Activated CD4-positive, alpha-beta memory T cell treated with anti-CD3 and anti-CD28 coated beads, Interleukin-2, amount 10 ng/mL, durations not matched to agents 7 days and 5 days (primary cell): Measurements from ENCODE around the gene SEC61B. TPM values are rescaled to one million over a fixed set of nuclear protein-coding genes. Genes with fewer than 3 reads are reported as not detected.

ENCODE experiments used
- CTCF ChIA-PET: fragments of 350-600 bp; sonication (Branson Sonifier 250); formaldehyde crosslinking; loops from one replicate; lab custom pipeline; 2021; ENCODE audit warnings: antibody characterized with exemption, inconsistent platforms; lab: Charles Lee
- POLR2A ChIA-PET: fragments of 350-600 bp; sonication (Branson Sonifier 250); formaldehyde crosslinking; loops from one replicate; lab custom pipeline; 2021; ENCODE audit warnings: antibody characterized with exemption; lab: Charles Lee
- DNase-seq: peaks from one replicate; pipeline ENCODE4 v3.0.0-alpha.2; 2020
- H3K27ac Mint-ChIP-seq: one replicate; pipeline ENCODE4 v1.8.0; 2021; ENCODE audit warnings: mild to moderate bottlenecking, mixed read lengths
- H3K27me3 Mint-ChIP-seq: one replicate; pipeline ENCODE4 v1.8.0; 2021; ENCODE audit warnings: mixed read lengths
- H3K36me3 Mint-ChIP-seq: one replicate; pipeline ENCODE4 v1.8.0; 2021; ENCODE audit warnings: low read depth, mixed read lengths
- H3K4me1 Mint-ChIP-seq: one replicate; pipeline ENCODE4 v1.8.0; 2021; ENCODE audit warnings: mixed read lengths
- H3K4me3 Mint-ChIP-seq: one replicate; pipeline ENCODE4 v1.8.0; 2021; ENCODE audit warnings: mild to moderate bottlenecking, mixed read lengths
- H3K9me3 Mint-ChIP-seq: one replicate; pipeline ENCODE4 v1.8.0; 2021; ENCODE audit warnings: mixed read lengths
- total RNA-seq, 2 experiments: library from RNA; stranded (reverse); gene quantifications; one replicate each; pipeline ENCODE4 v1.2.3, GENCODE V29; 2021

The SEC61B gene
- total RNA-seq, 2 experiments from 2014 or later = 148 to 165 TPM

DNA sequence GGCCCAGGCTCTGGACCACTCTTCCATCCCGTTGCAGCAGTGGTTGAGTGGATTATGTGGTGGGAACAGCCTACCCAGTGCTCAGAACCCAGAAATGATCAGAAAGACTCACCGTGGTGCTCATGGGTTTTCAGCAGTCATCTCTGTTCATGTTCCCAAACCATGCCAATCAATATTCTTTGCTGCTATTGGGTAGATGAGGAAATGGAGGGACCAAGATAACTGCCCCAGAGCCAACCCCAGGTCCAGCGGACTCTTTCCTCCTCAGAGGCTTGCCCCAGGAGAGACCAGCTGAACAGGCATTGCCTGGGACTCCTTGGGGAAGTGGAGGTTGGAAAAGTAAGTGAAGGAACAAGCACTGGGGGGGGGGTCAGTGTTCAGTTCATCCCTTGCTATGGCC lies 38.5 kb upstream of the SEC61B start:
- Mint-ChIP-seq H3K27ac (no peak overlapping the region), H3K4me3 (no peak overlapping the region), H3K4me1 (peaks cover 45% of the 10 kb centered on the region), H3K9me3 (no peaks in the 10 kb centered on the region), H3K36me3 (no peaks in the 10 kb centered on the region), H3K27me3 (peaks cover 7% of the 10 kb centered on the region)
- CTCF ChIA-PET = interaction anchor here (0.6 to 6.0 kb wide), 8 partner anchors 8 to 1141 kb away, joined by 3 to 38 read pairs (median 6); partner anchors contain the start of genes ALG2 and SEC61B
- DNase-seq = no peak
- POLR2A ChIA-PET = interaction anchor here (1.4 kb wide), 1 partner anchor 126 kb away, joined by 3 read pairs; no protein-coding TSS in a partner anchor

DNA sequence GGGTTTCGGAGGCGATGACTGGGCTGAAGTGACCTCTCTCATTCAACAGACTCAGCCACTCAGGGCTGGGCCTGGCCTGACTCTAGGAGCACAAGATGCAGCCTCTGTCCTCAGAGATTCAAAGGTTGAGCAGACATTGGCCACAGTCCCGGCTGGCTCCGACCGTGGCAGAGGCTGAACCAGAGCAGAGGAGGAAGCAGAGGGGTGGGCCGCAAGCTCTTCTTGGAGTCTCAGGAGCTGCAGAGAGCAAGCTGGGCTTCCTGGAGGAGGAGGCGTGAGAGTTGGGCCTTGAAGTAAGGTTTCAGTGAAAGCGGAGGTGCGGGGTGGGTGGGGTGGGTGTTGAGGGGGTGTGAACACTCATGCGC lies 38.0 kb upstream of the SEC61B start:
- ChIA-PET POLR2A (no interaction called here), CTCF (interaction anchor here (0.7 to 6.0 kb wide), 18 partner anchors 8 to 1141 kb away, joined by 3 to 38 read pairs (median 5); partner anchors contain the start of genes ALG2 and SEC61B)
- peaks cover 45% of the 10 kb centered on the region for H3K4me1 Mint-ChIP-seq
- no peaks in the 10 kb centered on the region for H3K36me3 Mint-ChIP-seq
- no peak overlapping the region for H3K4me3 Mint-ChIP-seq
- H3K9me3 Mint-ChIP-seq = no peaks in the 10 kb centered on the region
- no peak for DNase-seq
- peaks cover 8% of the 10 kb centered on the region for H3K27me3 Mint-ChIP-seq
- no peak overlapping the region for H3K27ac Mint-ChIP-seq

DNA sequence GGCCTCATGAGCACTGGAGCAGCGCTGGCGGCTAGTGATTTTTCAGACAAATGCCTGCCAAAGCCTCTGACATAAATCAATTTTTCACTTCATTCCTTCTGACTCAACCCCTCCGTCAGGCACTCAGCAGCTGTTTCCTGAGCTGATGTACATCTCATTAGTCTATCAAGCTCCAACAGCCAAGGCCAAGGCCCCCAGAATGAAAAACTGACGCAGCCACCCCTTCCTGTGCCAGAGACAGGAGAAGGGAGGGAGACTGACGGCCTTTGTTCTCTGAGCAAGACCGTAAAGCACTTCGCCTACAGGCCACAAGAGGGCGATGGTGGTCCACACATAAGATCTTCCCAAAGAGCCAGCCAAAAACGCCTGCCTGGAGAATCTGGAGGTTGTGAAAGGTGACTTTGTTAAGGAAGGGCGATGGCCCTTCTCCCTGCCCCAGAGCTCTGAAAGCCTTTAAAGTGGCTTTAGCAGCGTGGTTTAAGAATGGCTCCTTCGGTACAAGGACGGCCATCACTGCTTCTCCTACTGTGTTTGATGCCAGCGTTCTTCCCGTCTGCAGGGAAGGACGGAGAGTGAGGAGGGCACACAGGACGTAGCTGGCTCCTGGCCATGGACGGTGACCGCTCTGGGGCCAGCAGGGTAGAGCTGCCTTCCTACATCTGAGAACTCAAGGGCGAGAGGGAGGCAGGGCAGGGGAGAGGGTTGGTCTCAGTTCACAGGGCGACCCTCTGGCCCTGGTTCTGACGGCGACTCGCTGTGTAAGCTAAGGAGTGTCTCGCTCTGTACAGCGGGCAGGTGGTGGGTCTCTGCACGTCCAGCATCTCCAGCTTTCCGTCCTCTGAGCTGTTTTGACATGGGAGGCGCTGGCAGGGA lies 37.4 kb upstream of the SEC61B start:
- Mint-ChIP-seq H3K27me3 (peaks cover 14% of the 10 kb centered on the region), H3K36me3 (no peaks in the 10 kb centered on the region), H3K9me3 (no peaks in the 10 kb centered on the region), H3K27ac (no peak overlapping the region), H3K4me1 (peaks cover 40% of the 10 kb centered on the region), H3K4me3 (no peak overlapping the region)
- ChIA-PET POLR2A (interaction anchor here (2.4 kb wide), 1 partner anchor 13 kb away, joined by 6 read pairs; no protein-coding TSS in a partner anchor), CTCF (interaction anchor here (0.7 to 6.0 kb wide), 24 partner anchors 9 to 1140 kb away, joined by 3 to 38 read pairs (median 5); partner anchors contain the start of genes ALG2 and SEC61B)
- peak; percentile 78 for DNase-seq

DNA sequence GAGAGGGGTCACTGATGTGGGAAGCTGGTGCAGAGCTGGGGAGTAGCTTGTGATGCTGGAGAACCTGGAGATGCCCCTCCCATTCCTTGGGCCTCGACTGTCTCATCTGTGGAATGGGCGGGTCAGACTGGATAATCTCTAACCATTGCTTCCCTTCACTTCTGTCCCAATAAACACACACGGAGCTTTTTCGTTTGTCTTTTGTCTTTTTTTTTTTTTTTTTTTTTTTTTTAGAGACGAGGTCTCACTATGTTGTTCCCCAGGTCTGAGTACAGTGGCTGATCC lies 36.8 kb upstream of the SEC61B start:
- Mint-ChIP-seq H3K27ac (no peak overlapping the region), H3K4me1 (peaks cover 37% of the 10 kb centered on the region), H3K36me3 (no peaks in the 10 kb centered on the region), H3K9me3 (no peaks in the 10 kb centered on the region), H3K4me3 (no peak overlapping the region), H3K27me3 (peaks cover 14% of the 10 kb centered on the region)
- CTCF ChIA-PET = interaction anchor here (0.6 to 6.0 kb wide), 22 partner anchors 9 to 1140 kb away, joined by 3 to 38 read pairs (median 5); partner anchors contain the start of genes ALG2 and SEC61B
- no peak for DNase-seq
- POLR2A ChIA-PET = interaction anchor here (2.3 to 2.4 kb wide), 2 partner anchors 12 to 37 kb away, joined by 6 to 8 read pairs; partner anchors contain the start of genes ALG2 and SEC61B

DNA sequence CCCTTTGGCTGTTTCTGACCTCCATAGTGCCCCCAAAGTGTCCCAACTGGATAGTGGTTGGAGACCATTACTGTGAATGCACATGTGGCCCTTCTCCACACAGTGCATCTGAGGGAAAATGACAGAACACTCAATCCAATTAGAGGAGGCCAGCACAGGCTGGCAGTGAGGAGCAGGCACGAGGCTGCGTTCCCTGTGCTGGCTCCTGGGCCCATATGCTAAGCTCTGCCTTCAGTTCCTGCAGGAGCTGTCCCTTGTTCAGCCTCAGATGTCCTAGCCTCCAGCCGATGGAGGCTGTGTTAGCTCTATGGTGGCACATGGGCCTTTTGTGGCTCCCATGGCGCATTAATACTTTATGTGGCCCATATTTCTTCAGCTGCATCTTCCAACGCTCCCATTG lies 36.1 kb upstream of the SEC61B start:
- H3K9me3 Mint-ChIP-seq = no peaks in the 10 kb centered on the region
- H3K27ac Mint-ChIP-seq = no peak overlapping the region
- H3K36me3 Mint-ChIP-seq = no peaks in the 10 kb centered on the region
- peaks cover 20% of the 10 kb centered on the region for H3K27me3 Mint-ChIP-seq
- DNase-seq = no peak
- peaks cover 31% of the 10 kb centered on the region for H3K4me1 Mint-ChIP-seq
- no peak overlapping the region for H3K4me3 Mint-ChIP-seq
- CTCF ChIA-PET = interaction anchor here (0.6 to 6.0 kb wide), 11 partner anchors 11 to 1139 kb away, joined by 3 to 38 read pairs (median 4); partner anchors contain the start of genes ALG2 and SEC61B
- POLR2A ChIA-PET = interaction anchor here (2.3 to 2.4 kb wide), 2 partner anchors 11 to 36 kb away, joined by 6 to 8 read pairs; partner anchors contain the start of genes ALG2 and SEC61B

DNA sequence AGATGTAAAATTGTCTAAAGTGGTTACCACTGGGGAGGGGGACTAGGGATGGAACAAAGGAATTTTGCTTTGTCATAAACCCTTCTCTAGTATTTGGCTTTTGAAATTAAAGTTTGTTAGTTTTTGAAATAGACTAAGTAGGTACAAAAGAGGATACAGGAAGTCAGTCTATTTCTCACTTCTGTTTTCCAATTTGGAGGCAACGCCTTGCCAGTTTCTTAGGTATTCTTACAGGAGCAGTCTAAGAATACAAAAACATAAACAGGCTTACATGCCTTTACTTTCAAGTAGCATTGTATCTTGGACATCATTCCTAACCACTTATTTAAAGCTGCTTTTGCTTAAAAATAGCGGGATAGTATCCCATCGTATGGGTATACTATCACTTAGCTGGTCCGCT lies 34.8 kb upstream of the SEC61B start:
- peaks cover 29% of the 10 kb centered on the region for H3K27me3 Mint-ChIP-seq
- ChIA-PET POLR2A (interaction anchor here (2.3 kb wide), 1 partner anchor 35 kb away, joined by 8 read pairs; the partner anchor contains the start of genes ALG2 and SEC61B), CTCF (interaction anchor here (1.0 to 4.2 kb wide), 5 partner anchors 10 to 1138 kb away, joined by 3 to 34 read pairs (median 5); no protein-coding TSS in a partner anchor)
- H3K36me3 Mint-ChIP-seq = no peaks in the 10 kb centered on the region
- H3K27ac Mint-ChIP-seq = no peak overlapping the region
- no peak for DNase-seq
- no peak overlapping the region for H3K4me3 Mint-ChIP-seq
- peaks cover 18% of the 10 kb centered on the region for H3K4me1 Mint-ChIP-seq
- no peaks in the 10 kb centered on the region for H3K9me3 Mint-ChIP-seq

DNA sequence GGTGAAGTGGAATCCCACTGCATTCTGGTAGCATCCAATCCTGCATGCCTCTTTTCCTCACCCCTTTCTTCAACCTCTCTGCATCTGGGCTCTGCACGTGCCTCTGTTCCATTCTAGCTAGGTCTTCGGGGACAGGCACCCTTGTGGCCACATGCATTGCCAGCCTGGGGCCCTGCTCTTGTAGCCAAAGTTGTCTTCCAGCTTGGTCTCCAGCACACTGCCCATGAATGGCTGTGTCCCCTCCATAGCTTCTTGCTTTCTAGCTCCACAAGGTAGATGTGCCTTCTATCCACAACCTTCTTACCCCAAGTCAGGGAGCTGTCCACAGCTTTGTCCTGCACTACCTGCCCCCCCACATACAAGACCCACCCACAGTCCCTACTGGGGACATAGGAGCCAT lies 32.9 kb upstream of the SEC61B start:
- DNase-seq = no peak
- ChIA-PET POLR2A (no interaction called here), CTCF (interaction anchor here (1.1 to 1.8 kb wide), 2 partner anchors 42 to 214 kb away, joined by 3 to 5 read pairs; no protein-coding TSS in a partner anchor)
- no peaks in the 10 kb centered on the region for H3K9me3 Mint-ChIP-seq
- H3K4me3 Mint-ChIP-seq = no peak overlapping the region
- H3K4me1 Mint-ChIP-seq = peaks cover 12% of the 10 kb centered on the region
- H3K27ac Mint-ChIP-seq = no peak overlapping the region
- H3K27me3 Mint-ChIP-seq = peaks cover 38% of the 10 kb centered on the region
- H3K36me3 Mint-ChIP-seq = no peaks in the 10 kb centered on the region

DNA sequence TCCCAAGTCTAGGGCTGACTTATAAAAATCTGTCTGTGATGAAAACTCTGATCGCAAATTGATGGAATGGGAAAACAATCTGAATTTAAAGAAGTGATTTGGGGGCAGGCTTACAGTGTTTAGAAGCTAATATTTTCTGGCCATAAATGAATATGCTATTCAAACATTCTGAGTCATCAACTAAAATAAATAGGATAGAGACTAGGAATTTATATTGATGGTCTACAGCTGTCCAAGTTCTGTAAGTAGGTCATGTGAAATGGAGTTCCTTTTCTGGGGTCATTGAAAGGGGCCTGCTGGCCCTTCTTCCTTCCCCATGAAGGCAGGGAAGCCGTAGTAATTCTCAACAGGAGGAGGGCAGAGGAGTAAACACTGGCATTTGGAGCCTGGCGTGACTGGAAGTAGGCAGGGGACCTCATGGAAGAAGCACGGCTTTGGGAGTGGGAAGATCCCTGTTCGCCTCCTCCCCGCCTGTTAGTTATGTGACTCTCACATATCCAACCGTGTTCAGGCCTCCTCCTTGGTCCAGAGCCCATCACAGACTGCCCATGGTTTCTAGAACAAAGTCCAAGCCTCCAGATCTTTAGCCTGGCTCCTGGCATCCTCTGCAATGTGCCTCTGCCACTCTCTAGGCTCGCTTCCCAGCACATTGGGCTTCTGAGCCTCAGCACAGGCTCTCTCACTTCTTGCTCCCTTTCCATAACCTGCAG lies 32.0 kb upstream of the SEC61B start:
- H3K36me3 Mint-ChIP-seq = no peaks in the 10 kb centered on the region

DNA sequence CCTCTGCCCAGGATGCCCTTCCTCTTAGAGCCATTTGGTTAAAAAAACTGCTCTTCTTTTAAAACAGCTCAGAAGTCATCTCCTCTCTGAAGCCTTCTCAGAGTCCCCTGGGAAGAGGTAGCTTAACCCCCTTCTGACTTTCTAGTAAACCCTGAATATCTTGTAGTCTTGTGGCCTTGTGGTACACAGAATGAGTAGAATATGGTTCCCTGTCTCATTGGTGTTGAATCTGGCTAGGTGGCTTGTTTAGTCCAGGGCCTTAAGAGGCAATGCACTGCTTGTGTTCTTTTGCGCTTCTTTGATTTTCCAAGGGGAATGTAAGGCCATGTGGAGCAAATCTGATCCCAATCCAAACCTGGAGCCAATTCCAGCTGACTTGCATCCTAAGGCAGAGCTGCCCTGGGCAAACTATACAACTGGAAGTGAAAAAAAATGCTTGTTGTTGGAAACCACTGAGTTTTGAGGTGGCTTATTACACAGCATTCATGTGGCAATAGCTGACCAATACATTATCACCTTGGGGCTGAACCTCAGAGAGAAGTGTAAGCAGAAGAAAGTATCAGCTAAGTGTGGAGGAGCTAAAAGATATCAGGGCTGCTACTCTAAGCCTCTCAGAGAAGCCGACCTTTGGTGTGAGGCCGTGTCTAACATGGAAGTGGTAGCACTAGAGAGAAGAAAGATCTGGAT lies 31.3 kb upstream of the SEC61B start:
- no peak overlapping the region for H3K27ac Mint-ChIP-seq
- DNase-seq = no peak
- CTCF ChIA-PET = no interaction called here
- no peaks in the 10 kb centered on the region for H3K9me3 Mint-ChIP-seq
- no peak overlapping the region for H3K4me3 Mint-ChIP-seq
- no peaks in the 10 kb centered on the region for H3K36me3 Mint-ChIP-seq
- H3K4me1 Mint-ChIP-seq = peaks cover 10% of the 10 kb centered on the region
- H3K27me3 Mint-ChIP-seq = peaks cover 43% of the 10 kb centered on the region
- POLR2A ChIA-PET = no interaction called here

More for the DNA sequence above, 32.0 kb upstream of the SEC61B start:
- H3K27me3 Mint-ChIP-seq = peaks cover 42% of the 10 kb centered on the region
- no peak for DNase-seq
- peaks cover 10% of the 10 kb centered on the region for H3K4me1 Mint-ChIP-seq
- ChIA-PET CTCF (interaction anchor here (1.1 kb wide), 1 partner anchor 41 kb away, joined by 3 read pairs; no protein-coding TSS in a partner anchor), POLR2A (no interaction called here)
- no peaks in the 10 kb centered on the region for H3K9me3 Mint-ChIP-seq
- H3K4me3 Mint-ChIP-seq = no peak overlapping the region
- H3K27ac Mint-ChIP-seq = no peak overlapping the region

DNA sequence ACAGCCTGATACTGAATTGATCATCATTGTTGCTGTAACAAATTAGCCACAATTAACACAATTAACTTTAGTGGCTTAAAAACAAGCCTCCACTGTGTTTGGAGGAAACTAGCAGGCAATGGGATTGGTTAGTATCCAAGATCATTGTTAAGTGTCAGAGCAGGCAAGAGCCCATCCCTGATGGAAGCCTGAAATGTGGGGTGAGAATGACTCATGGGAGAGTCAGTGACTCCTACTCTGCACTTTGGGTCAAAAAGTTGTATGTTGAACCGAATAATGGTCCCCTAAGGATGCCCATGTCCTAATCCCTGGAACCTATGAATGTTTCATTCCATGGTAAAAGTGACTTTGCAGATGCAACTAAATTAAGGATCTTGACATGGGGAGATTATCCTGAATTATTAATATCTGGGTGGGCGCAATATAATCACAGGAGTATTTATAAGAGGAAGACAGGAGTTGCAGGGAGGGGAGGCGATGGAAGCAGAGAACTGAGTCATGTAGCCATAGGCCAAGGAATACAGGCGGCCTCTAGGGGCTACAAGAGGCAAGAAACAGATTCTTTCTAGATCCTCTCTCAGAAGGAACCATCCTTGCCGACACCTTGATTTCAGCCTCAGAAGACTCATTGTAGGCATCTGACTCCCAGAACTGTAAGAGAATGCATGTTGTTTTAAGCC lies 29.2 kb upstream of the SEC61B start:
- peaks cover 17% of the 10 kb centered on the region for H3K4me1 Mint-ChIP-seq
- no peak for DNase-seq
- peaks cover 43% of the 10 kb centered on the region for H3K27me3 Mint-ChIP-seq
- CTCF ChIA-PET = interaction anchor here (1.0 kb wide), 1 partner anchor 11 kb away, joined by 3 read pairs; no protein-coding TSS in a partner anchor
- H3K4me3 Mint-ChIP-seq = no peak overlapping the region
- no peaks in the 10 kb centered on the region for H3K36me3 Mint-ChIP-seq
- no peaks in the 10 kb centered on the region for H3K9me3 Mint-ChIP-seq
- H3K27ac Mint-ChIP-seq = no peak overlapping the region
- POLR2A ChIA-PET = no interaction called here

DNA sequence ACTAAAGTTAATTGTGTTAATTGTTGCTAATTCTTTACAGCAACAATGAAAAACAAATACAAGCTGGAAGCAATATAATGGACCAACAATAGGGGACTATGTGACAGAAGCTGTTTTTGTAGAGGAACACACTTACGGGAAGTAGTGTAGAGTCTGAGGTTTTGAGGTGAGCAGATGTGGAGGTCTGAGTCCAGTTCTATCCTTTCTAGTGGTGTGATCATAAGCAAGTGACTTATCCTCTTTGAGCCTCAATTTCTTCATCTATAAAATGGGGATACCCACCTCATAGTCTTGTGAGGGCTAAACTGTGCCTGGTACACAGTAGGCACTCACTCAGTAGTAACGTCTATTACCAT lies 28.6 kb upstream of the SEC61B start:
- Mint-ChIP-seq H3K4me1 (peaks cover 19% of the 10 kb centered on the region), H3K27me3 (peaks cover 39% of the 10 kb centered on the region), H3K4me3 (no peak overlapping the region), H3K9me3 (no peaks in the 10 kb centered on the region), H3K27ac (no peak overlapping the region), H3K36me3 (no peaks in the 10 kb centered on the region)
- CTCF ChIA-PET = interaction anchor here (1.0 kb wide), 1 partner anchor 11 kb away, joined by 3 read pairs; no protein-coding TSS in a partner anchor
- no peak for DNase-seq
- POLR2A ChIA-PET = no interaction called here
